SK-N-SH (cell line): Measurements from ENCODE around the gene CDC42. TPM values are rescaled to one million over a fixed set of nuclear protein-coding genes. Genes with fewer than 3 reads are reported as not detected.
A peak's percentile ranks its signal among the peaks of the same experiment; 100 is the strongest.

Experiments
- CTCF ChIA-PET: fragments of 300-600, 350-600 bp; formaldehyde crosslinking; extraction: SDS; loops from one replicate; lab custom pipeline; 2021; lab: Yijun Ruan, JAX
- POLR2A ChIA-PET: fragments of 350-600 bp; sonication (Branson Sonifier 250); formaldehyde crosslinking; extraction: SDS; loops from one replicate; lab custom pipeline; 2020; ENCODE audit warnings: antibody characterized with exemption, inconsistent platforms; lab: Yijun Ruan, JAX
- DNase-seq: peaks from one replicate; pipeline ENCODE4 v3.0.0; 2012
- H2AFZ ChIP-seq: fragments of 200-600 bp; sonication (generic); 2 replicates; pipeline ENCODE4 v1.8.1; 2016; ENCODE audit warnings: antibody characterized with exemption, mild to moderate bottlenecking, low read depth
- H3F3A ChIP-seq: fragments of 200-600 bp; sonication (generic); replicated peaks from 2 replicates; pipeline ENCODE3; 2016; ENCODE audit warnings: antibody characterized with exemption, mild to moderate bottlenecking; ENCODE audit not compliant: insufficient read depth
- H3K27ac ChIP-seq, 2 experiments: fragments of 200-500 bp in 1 of 2; fragments of 200-600 bp in 1 of 2; sonication (Bioruptor generic) in 1 of 2; sonication (generic), shearing (Covaris generic) in 1 of 2; 2 replicates each; pipeline versions ENCODE4 v1.5.1 to v1.6.1; 2014 to 2016; ENCODE audit warnings: low read depth in 2 of 2, inconsistent platforms in 1 of 2, low read length in 1 of 2, mild to moderate bottlenecking in 1 of 2, mixed read lengths in 1 of 2
- H3K27me3 ChIP-seq: fragments of 200-600 bp; sonication (generic), shearing (Covaris generic); 2 replicates; pipeline ENCODE4 v1.6.1; 2016; ENCODE audit warnings: mixed run types; ENCODE audit not compliant: insufficient read depth
- H3K36me3 ChIP-seq, 2 experiments: fragments of 200-500 bp in 1 of 2; fragments of 200-600 bp in 1 of 2; sonication (Bioruptor generic) in 1 of 2; sonication (generic) in 1 of 2; replicated peaks in 1 of 2; 2 replicates each; pipeline versions ENCODE3 to v1.5.1; 2014 to 2016; ENCODE audit warnings: low read length in 1 of 2, mild to moderate bottlenecking in 1 of 2; ENCODE audit not compliant: insufficient read depth in 2 of 2, control insufficient read depth in 1 of 2
- H3K4me1 ChIP-seq, 2 experiments: fragments of 200-500 bp in 1 of 2; fragments of 200-600 bp in 1 of 2; sonication (Bioruptor generic) in 1 of 2; sonication (generic), shearing (Covaris generic) in 1 of 2; 2 replicates each; pipeline versions ENCODE4 v1.5.1 to v1.6.1; 2014 to 2016; ENCODE audit warnings: low read depth in 1 of 2, low read length in 1 of 2, mixed run types in 1 of 2; ENCODE audit not compliant: insufficient read depth in 2 of 2, control insufficient read depth in 1 of 2
- H3K4me2 ChIP-seq: fragments of 200-600 bp; sonication (generic), shearing (Covaris generic); 2 replicates; pipeline ENCODE4 v1.6.1; 2017; ENCODE audit warnings: mixed run types
- H3K4me3 ChIP-seq, 2 experiments: fragments of 200-500 bp in 1 of 2; fragments of 200-600 bp in 1 of 2; sonication (Bioruptor generic) in 1 of 2; sonication (generic), shearing (Covaris generic) in 1 of 2; 2 replicates each; pipeline versions ENCODE4 v1.5.1 to v1.8.1; 2014 to 2016; ENCODE audit warnings: low read depth in 2 of 2, inconsistent platforms in 1 of 2, low read length in 1 of 2, mild to moderate bottlenecking in 1 of 2, mixed read lengths in 1 of 2, moderate library complexity in 1 of 2
- H3K79me2 ChIP-seq: fragments of 200-600 bp; sonication (generic); 2 replicates; pipeline ENCODE4 v1.8.1; 2017; ENCODE audit warnings: mild to moderate bottlenecking; ENCODE audit not compliant: insufficient read depth
- H3K9ac ChIP-seq: fragments of 200-600 bp; sonication (generic); 2 replicates; pipeline ENCODE4 v1.6.1; 2017; ENCODE audit warnings: mixed run types
- H3K9me2 ChIP-seq: fragments of 200-600 bp; sonication (generic); 2 replicates; pipeline ENCODE4 v1.6.1; 2017; ENCODE audit warnings: mixed run types
- H3K9me3 ChIP-seq: fragments of 200-600 bp; sonication (generic); 2 replicates; pipeline ENCODE4 v1.6.1; 2017; ENCODE audit warnings: mixed run types, mild to moderate bottlenecking, moderate library complexity
- H4K20me1 ChIP-seq: fragments of 200-600 bp; sonication (generic); 2 replicates; pipeline ENCODE4 v1.6.1; 2017; ENCODE audit warnings: mild to moderate bottlenecking, mixed run types; ENCODE audit not compliant: insufficient read depth
- CHD2 ChIP-seq: fragments of 150-350 bp; IDR thresholded peaks from 2 replicates; pipeline ENCODE4 v1.6.1; 2018; ENCODE audit warnings: low read length; ENCODE audit not compliant: partially characterized antibody
- EP300 ChIP-seq, 2 experiments: IDR thresholded peaks; 2 replicates each; pipeline versions ENCODE4 v1.4.0 to v1.6.1; 2012; ENCODE audit warnings: borderline replicate concordance in 1 of 2, low read depth in 1 of 2, low read length in 1 of 2
- FOSL2 ChIP-seq: IDR thresholded peaks from 2 replicates; pipeline ENCODE4 v1.4.0; 2012; ENCODE audit warnings: low read depth, mild to moderate bottlenecking, moderate library complexity, borderline replicate concordance
- FOXM1 ChIP-seq: IDR thresholded peaks from 2 replicates; pipeline ENCODE4 v1.4.0; 2012; ENCODE audit warnings: low read depth, mild to moderate bottlenecking
- IRF3 ChIP-seq: fragments of 150-350 bp; IDR thresholded peaks from 2 replicates; pipeline ENCODE4 v1.6.1; 2016; ENCODE audit warnings: mild to moderate bottlenecking, low read depth, low read length
- JUND ChIP-seq: IDR thresholded peaks from 2 replicates; pipeline ENCODE4 v1.4.0; 2012
- MEF2A ChIP-seq: IDR thresholded peaks from 2 replicates; pipeline ENCODE4 v1.4.0; 2012; ENCODE audit warnings: low read depth, borderline replicate concordance
- MXI1 ChIP-seq: IDR thresholded peaks from 2 replicates; pipeline ENCODE4 v1.6.1; 2012; ENCODE audit warnings: mild to moderate bottlenecking, low read depth, low read length, improper control_type of control experiment
- NRF1 ChIP-seq: IDR thresholded peaks from 2 replicates; pipeline ENCODE4 v1.6.1; 2012; ENCODE audit warnings: low read depth, mild to moderate bottlenecking, low read length
- PBX3 ChIP-seq: IDR thresholded peaks from 2 replicates; pipeline ENCODE4; 2012
- RAD21 ChIP-seq: IDR thresholded peaks from 2 replicates; pipeline ENCODE4 v1.6.1; 2012; ENCODE audit warnings: mild to moderate bottlenecking, low read length
- RFX5 ChIP-seq: IDR thresholded peaks from 2 replicates; pipeline ENCODE4 v1.6.1; 2012; ENCODE audit warnings: mild to moderate bottlenecking, improper control_type of control experiment, low read length
- SIN3A ChIP-seq: IDR thresholded peaks from 2 replicates; pipeline ENCODE4 v1.6.1; 2012; ENCODE audit warnings: low read depth, mild to moderate bottlenecking, low read length, moderate library complexity, borderline replicate concordance
- TEAD4 ChIP-seq: IDR thresholded peaks from 2 replicates; pipeline ENCODE4 v1.4.0; 2012; ENCODE audit warnings: mild to moderate bottlenecking, borderline replicate concordance; ENCODE audit not compliant: insufficient read depth
- YY1 ChIP-seq: IDR thresholded peaks from 2 replicates; pipeline ENCODE4 v1.4.0; 2012; ENCODE audit warnings: low read depth, mild to moderate bottlenecking
- WGBS: methylation state at CpG from one replicate; pipeline ENCODE4 v1.1.6; 2017; ENCODE audit warnings: low lambda C conversion rate; 5-methylcytosine and 5-hydroxymethylcytosine counted together
- polyA plus RNA-seq, 3 experiments: library from polyadenylated mRNA; depleted of rRNA; stranded (reverse); fragments of >200 nt; gene quantifications; 2 replicates each; pipeline ENCODE4 v1.2.3, GENCODE V29; 2012

Gene CDC42
- polyA plus RNA-seq, 1 of the 3 experiments (the other 2 are of a cell fraction): 113 TPM

- Histone ChIP-seq H3K9me3 (no peaks in the 10 kb centered on the region), H3K27me3 (no peaks in the 10 kb centered on the region), H3K4me1 (peaks cover 0 to 3% of the 10 kb centered on the region in 2 experiments; a peak in 1 of 4 replicates), H4K20me1 (peaks cover 98% of the 10 kb centered on the region), H2AFZ (no peak overlapping the region), H3K9me2 (no peaks in the 10 kb centered on the region), H3K4me2 (no peak overlapping the region), H3K4me3 (no peak overlapping the region)
- 95% methylated on average over 8 of the region's 8 CpGs for WGBS
- ChIA-PET CTCF (interaction anchor here (1.2 to 1.8 kb wide), 4 partner anchors 11 to 541 kb away, joined by 4 to 13 read pairs (median 4); no protein-coding TSS in a partner anchor), POLR2A (no interaction called here)
- no peak for DNase-seq
- TF ChIP-seq JUND (no peak), YY1 (no peak), PBX3 (no peak), RFX5 (no peak), TEAD4 (no peak), FOXM1 (no peak), FOSL2 (no peak), NRF1 (no peak), SIN3A (no peak), RAD21 (no peak), MXI1 (no peak), EP300 (IDR thresholded peaks at IDR 0.05; ENCODE audit: borderline replicate concordance in 1 of 2, low read depth in 1 of 2, low read length in 1 of 2) (no peak), MEF2A (no peak)
- TF ChIP-seq, all 33 proteins: peak for 0
- H3F3A ChIP-seq: peaks cover 27% of the 10 kb centered on the region
- H3K27ac ChIP-seq: no peak overlapping the region
- H3K9ac ChIP-seq: no peak overlapping the region
- peaks cover 42 to 60% of the 10 kb centered on the region in 2 experiments for H3K36me3 ChIP-seq
- H3K79me2 ChIP-seq: peaks cover 85% of the 10 kb centered on the region
Measured at GRCh38 chr1:22101995-22102394, 49.5 kb downstream of the CDC42 start.

GRCh38 chr1:22102746-22103145, 50.2 kb downstream of the CDC42 start:
- Histone ChIP-seq H3K9me2 (no peaks in the 10 kb centered on the region), H3K4me3 (no peak overlapping the region), H3F3A (peaks cover 27% of the 10 kb centered on the region), H3K27ac (peak overlapping the region in 1 of 2 experiments; percentile 34; a peak in 2 of 4 replicates), H3K4me2 (no peak overlapping the region), H4K20me1 (peaks cover 98% of the 10 kb centered on the region), H3K9ac (no peak overlapping the region), H3K79me2 (peaks cover 85% of the 10 kb centered on the region), H3K4me1 (peaks cover 0 to 3% of the 10 kb centered on the region in 2 experiments; a peak in 1 of 4 replicates), H3K9me3 (no peaks in the 10 kb centered on the region), H3K27me3 (no peaks in the 10 kb centered on the region), H3K36me3 (peaks cover 36 to 58% of the 10 kb centered on the region in 2 experiments), H2AFZ (no peak overlapping the region)
- DNase-seq: no peak
- 94% methylated on average over 3 of the region's 3 CpGs for WGBS
- POLR2A ChIA-PET: no interaction called here
- CTCF ChIA-PET: interaction anchor here (1.0 to 1.8 kb wide), 3 partner anchors 23 to 314 kb away, joined by 3 to 13 read pairs (median 4); no protein-coding TSS in a partner anchor
- TF ChIP-seq IRF3 (no peak), CHD2 (no peak)
